Thyroid gland (tissue), 4 donors: Measurements from ENCODE around the gene PROK1. TPM values are rescaled to one million over a fixed set of nuclear protein-coding genes. Genes with fewer than 3 reads are reported as not detected.

ENCODE experiments used
- DNase-seq, 2 donors: peaks; one replicate each; pipeline ENCODE4 v3.0.0-alpha.2; 2019
- H3K27ac ChIP-seq, 3 donors: fragments of 200-600 bp; sonication (generic); 1 replicate in 2 of 3; 2 replicates in 1 of 3; pipeline ENCODE4 v1.5.1; 2016 to 2019; ENCODE audit warnings: mild to moderate bottlenecking in 1 of 3, moderate library complexity in 1 of 3
- H3K27me3 ChIP-seq: fragments of 200-600 bp; sonication (generic); one replicate; pipeline ENCODE4 v1.5.1; 2019
- H3K36me3 ChIP-seq, 2 donors: fragments of 200-600 bp; sonication (generic); one replicate each; pipeline ENCODE4 v1.5.1; 2016 to 2019
- H3K4me1 ChIP-seq, 2 donors: fragments of 200-600 bp; sonication (generic); one replicate each; pipeline ENCODE4 v1.5.1; 2017 to 2019
- H3K4me3 ChIP-seq, 3 donors: fragments of 200-600 bp; sonication (generic); replicated peaks in 1 of 3; 1 replicate in 2 of 3; 2 replicates in 1 of 3; pipeline ENCODE4 v1.5.1; 2016; ENCODE audit warnings: mild to moderate bottlenecking in 1 of 3
- H3K9me3 ChIP-seq: fragments of 200-600 bp; sonication (generic); one replicate; pipeline ENCODE4 v1.5.1; 2017
- POLR2A ChIP-seq, 2 donors: fragments of 450-650 bp; IDR thresholded peaks; one replicate each; pipeline ENCODE4 v1.6.1; 2017; ENCODE audit warnings: antibody characterized with exemption in 2 of 2, mild to moderate bottlenecking in 2 of 2, moderate library complexity in 1 of 2
- WGBS, 2 donors: methylation state at CpG; one replicate each; pipeline ENCODE4 v1.1.5; 2017; 5-methylcytosine and 5-hydroxymethylcytosine counted together
- intact Hi-C: fragments of 100-400 bp; cut with DNase I; formaldehyde crosslinking; loops from one replicate; pipeline ENCODE4 v1.15.1; 2023
- total RNA-seq, 4 donors: library from RNA; depleted of rRNA; stranded (reverse); fragments of >200 nt; gene quantifications; one replicate each; pipeline ENCODE4 v1.2.3, GENCODE V29; 2016
- TF ChIP-seq, protein P1 (sequence below), 6 experiments: fragments of 200-600 bp in 3 of 6; fragments of 450-650 bp in 3 of 6; sonication (generic) in 3 of 6; IDR thresholded peaks; one replicate each; pipeline ENCODE4 v1.5.1; 2016 to 2019; ENCODE audit warnings: antibody characterized with exemption in 6 of 6, mild to moderate bottlenecking in 2 of 6, inconsistent platforms in 1 of 6, moderate library complexity in 1 of 6

PROK1 gene
- total RNA-seq, 4 donors from 2014 or later, result 0.33 TPM; not detected in 3

- 69 to 75% methylated on average over 8 of the region's 8 CpGs for WGBS, 2 donors
- TF ChIP-seq POLR2A (IDR thresholded peaks at IDR 0.05), result no peak
- TF ChIP-seq, protein P1, sequence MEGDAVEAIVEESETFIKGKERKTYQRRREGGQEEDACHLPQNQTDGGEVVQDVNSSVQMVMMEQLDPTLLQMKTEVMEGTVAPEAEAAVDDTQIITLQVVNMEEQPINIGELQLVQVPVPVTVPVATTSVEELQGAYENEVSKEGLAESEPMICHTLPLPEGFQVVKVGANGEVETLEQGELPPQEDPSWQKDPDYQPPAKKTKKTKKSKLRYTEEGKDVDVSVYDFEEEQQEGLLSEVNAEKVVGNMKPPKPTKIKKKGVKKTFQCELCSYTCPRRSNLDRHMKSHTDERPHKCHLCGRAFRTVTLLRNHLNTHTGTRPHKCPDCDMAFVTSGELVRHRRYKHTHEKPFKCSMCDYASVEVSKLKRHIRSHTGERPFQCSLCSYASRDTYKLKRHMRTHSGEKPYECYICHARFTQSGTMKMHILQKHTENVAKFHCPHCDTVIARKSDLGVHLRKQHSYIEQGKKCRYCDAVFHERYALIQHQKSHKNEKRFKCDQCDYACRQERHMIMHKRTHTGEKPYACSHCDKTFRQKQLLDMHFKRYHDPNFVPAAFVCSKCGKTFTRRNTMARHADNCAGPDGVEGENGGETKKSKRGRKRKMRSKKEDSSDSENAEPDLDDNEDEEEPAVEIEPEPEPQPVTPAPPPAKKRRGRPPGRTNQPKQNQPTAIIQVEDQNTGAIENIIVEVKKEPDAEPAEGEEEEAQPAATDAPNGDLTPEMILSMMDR (IDR thresholded peaks at IDR 0.05), result no peak
- Histone ChIP-seq H3K36me3 (no peaks in the 10 kb centered on the region), H3K27ac (no peak overlapping the region), H3K4me3 (no peak overlapping the region), H3K4me1 (no peaks in the 10 kb centered on the region), H3K9me3 (no peaks in the 10 kb centered on the region), H3K27me3 (no peaks in the 10 kb centered on the region)
- no peak for DNase-seq
- intact Hi-C loops, result no loop called here
Observed at GRCh38 chr1:110502402-110503151, 51.6 kb downstream of the PROK1 start.

GRCh38 chr1:110503471-110503870 is 52.5 kb downstream of the PROK1 start:
- intact Hi-C loops, result no loop called here
- Histone ChIP-seq H3K27ac (no peak overlapping the region), H3K27me3 (no peaks in the 10 kb centered on the region), H3K4me3 (no peak overlapping the region), H3K4me1 (no peaks in the 10 kb centered on the region), H3K9me3 (no peaks in the 10 kb centered on the region), H3K36me3 (no peaks in the 10 kb centered on the region)
- DNase-seq, result no peak
- TF ChIP-seq POLR2A (IDR thresholded peaks at IDR 0.05), result no peak
- TF ChIP-seq, protein P1 (IDR thresholded peaks at IDR 0.05), result no peak
- WGBS, 2 donors, result 75 to 79% methylated on average over 5 of the region's 5 CpGs

DNA sequence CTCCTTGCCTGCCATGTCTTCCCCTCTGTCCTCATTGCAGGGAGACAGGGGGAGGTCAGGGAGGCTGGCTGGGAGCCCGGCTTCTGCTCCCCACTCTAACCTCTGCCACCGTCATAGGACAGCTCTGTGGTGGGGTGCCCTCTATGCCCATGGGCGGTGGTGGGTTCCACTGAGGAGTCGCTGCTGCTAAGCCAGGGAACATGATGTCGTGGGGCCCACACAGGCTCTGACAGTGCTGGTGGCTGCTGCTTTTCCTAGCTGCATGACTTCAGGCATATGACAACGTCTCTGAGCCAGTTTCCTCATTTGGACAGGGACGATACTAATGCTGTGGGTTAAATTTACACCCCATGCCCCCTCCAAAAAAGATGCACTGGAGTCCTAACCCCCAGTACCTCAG is 53.3 kb downstream of the PROK1 start:
- intact Hi-C loops, result no loop called here
- WGBS, 2 donors, result 76 to 85% methylated on average over 7 of the region's 7 CpGs
- H3K4me1 ChIP-seq, result no peaks in the 10 kb centered on the region

GRCh38 chr1:110505596-110505995 is 54.6 kb downstream of the PROK1 start:
- no peak for TF ChIP-seq POLR2A (IDR thresholded peaks at IDR 0.05)
- Histone ChIP-seq H3K27me3 (no peaks in the 10 kb centered on the region), H3K4me1 (no peaks in the 10 kb centered on the region), H3K27ac (no peak overlapping the region), H3K4me3 (no peak overlapping the region), H3K9me3 (no peaks in the 10 kb centered on the region), H3K36me3 (no peaks in the 10 kb centered on the region)
- intact Hi-C loops, result no loop called here
- 21 to 37% methylated on average over 3 of the region's 3 CpGs for WGBS, 2 donors
- no peak for DNase-seq

More for the DNA sequence above, 53.3 kb downstream of the PROK1 start:
- no peak for DNase-seq
- H3K27ac ChIP-seq, result no peak overlapping the region
- H3K27me3 ChIP-seq, result no peaks in the 10 kb centered on the region
- TF ChIP-seq, protein P1 (IDR thresholded peaks at IDR 0.05), result no peak
- TF ChIP-seq POLR2A (IDR thresholded peaks at IDR 0.05), result no peak
- H3K36me3 ChIP-seq, result no peaks in the 10 kb centered on the region
- no peak overlapping the region for H3K4me3 ChIP-seq
- no peaks in the 10 kb centered on the region for H3K9me3 ChIP-seq

DNA sequence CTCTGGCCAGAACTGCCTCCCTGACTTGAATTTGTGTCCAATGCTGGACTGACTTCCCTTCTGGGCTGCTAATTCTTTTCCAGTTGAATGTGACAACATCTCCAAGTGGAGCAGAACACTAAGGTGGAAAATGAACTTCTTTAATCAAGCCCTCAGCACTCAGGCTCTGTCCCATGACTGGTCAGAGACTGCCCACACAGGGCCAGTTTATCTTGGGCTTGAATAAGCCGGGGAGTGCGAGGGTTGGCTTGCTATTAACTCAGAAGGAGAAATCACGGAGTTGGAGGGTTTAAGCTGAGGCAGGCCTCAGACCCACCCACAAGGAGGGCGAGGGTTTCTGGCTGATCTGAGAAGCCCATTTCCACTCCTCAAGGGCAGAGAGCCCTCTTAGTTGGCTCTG is 55.6 kb downstream of the PROK1 start:
- Histone ChIP-seq H3K4me3 (no peak overlapping the region), H3K9me3 (no peaks in the 10 kb centered on the region), H3K4me1 (no peaks in the 10 kb centered on the region), H3K36me3 (no peaks in the 10 kb centered on the region), H3K27me3 (no peaks in the 10 kb centered on the region), H3K27ac (no peak overlapping the region)
- intact Hi-C loops, result no loop called here
- WGBS, 2 donors, result 62 to 79% methylated on average over 4 of the region's 4 CpGs
- TF ChIP-seq, protein P1 (IDR thresholded peaks at IDR 0.05), result no peak
- TF ChIP-seq POLR2A (IDR thresholded peaks at IDR 0.05), result no peak
- DNase-seq, result no peak

Other genes starting within 250 kb of the PROK1 start
- 10 to 100 TPM in 1 of 4 donors, 1 to 10 TPM in 3; 3.8 to 12.5 (median 4.6) TPM for gene KCNC4, start 240.8 kb upstream of the PROK1 start, total RNA-seq
- 10 to 100 TPM; 38.4 to 59.8 (median 40.7) TPM for gene RBM15, start 111.8 kb upstream of the PROK1 start, total RNA-seq
- 10 to 100 TPM; 18.6 to 30.5 (median 25.8) TPM for gene SLC16A4, start 60.1 kb upstream of the PROK1 start, total RNA-seq
- gene LAMTOR5, start 43.5 kb upstream of the PROK1 start, total RNA-seq, result 100 to 1,000 TPM in 1 of 4 donors, 10 to 100 TPM in 3; 46.1 to 119 (median 80.2) TPM
- gene KCNA10, start 68.0 kb downstream of the PROK1 start, total RNA-seq, result not detected
- gene KCNA2, start 155.2 kb downstream of the PROK1 start, total RNA-seq, result 1 to 10 TPM; 2.9 to 6.8 (median 3.5) TPM
- gene KCNA3, start 223.8 kb downstream of the PROK1 start, total RNA-seq, result 1 to 10 TPM in 2 of 4 donors, under 1 TPM in 2; 0.59 to 3.8 (median 2.0) TPM